GM12891 (cell line): ENCODE results near the gene SMIM5.

ENCODE experiments used
- POLR2A ChIP-seq: IDR thresholded peaks from 2 replicates; pipeline ENCODE4 v1.6.1; 2011; ENCODE audit warnings: low read depth, low read length, control low read depth
- POLR2AphosphoS5 ChIP-seq: IDR thresholded peaks from 2 replicates; pipeline ENCODE4 v1.6.1; 2011; ENCODE audit warnings: low read depth, low read length, control low read depth

GRCh38 chr17:75631353-75631752, 1.9 kb upstream of the SMIM5 start:
- TF ChIP-seq POLR2A (no peak), POLR2AphosphoS5 (no peak)
